Measurements from ENCODE around the gene SEMA3D.

DNA sequence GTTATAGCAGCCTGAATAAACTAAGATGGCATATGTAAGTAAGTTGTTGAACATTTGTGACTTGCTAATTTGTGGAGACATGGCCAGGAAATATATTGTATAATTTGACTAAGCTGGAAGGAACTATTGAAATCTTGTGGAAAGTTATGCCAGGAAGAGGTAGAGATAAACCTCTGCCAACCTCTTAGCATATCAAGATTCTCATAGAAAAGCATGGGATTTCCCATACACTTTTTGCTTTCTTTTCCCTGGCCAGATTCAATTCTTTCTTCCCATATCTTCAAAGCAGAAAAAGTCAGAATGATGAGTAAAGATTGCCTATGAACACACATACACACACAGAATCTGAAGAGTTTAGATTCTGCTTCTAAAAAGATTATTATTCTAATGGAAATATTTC is 216.2 kb downstream of the SEMA3D start:
- TF ChIP-seq CREB1 (CRISPR knock-in tag; IDR thresholded peaks at IDR 0.05; ENCODE audit: low read depth) (no peak), JUNB (IDR thresholded peaks at IDR 0.05; ENCODE audit: unreplicated experiment) (no peak), POLR2AphosphoS5 (IDR thresholded peaks at IDR 0.05; ENCODE audit: low read depth) (no peak), EZH2 (IDR thresholded peaks at IDR 0.05; ENCODE audit: low read depth, unreplicated experiment) (no peak), ETS1 (IDR thresholded peaks at IDR 0.05) (no peak)
- TF ChIP-seq, protein P1, sequence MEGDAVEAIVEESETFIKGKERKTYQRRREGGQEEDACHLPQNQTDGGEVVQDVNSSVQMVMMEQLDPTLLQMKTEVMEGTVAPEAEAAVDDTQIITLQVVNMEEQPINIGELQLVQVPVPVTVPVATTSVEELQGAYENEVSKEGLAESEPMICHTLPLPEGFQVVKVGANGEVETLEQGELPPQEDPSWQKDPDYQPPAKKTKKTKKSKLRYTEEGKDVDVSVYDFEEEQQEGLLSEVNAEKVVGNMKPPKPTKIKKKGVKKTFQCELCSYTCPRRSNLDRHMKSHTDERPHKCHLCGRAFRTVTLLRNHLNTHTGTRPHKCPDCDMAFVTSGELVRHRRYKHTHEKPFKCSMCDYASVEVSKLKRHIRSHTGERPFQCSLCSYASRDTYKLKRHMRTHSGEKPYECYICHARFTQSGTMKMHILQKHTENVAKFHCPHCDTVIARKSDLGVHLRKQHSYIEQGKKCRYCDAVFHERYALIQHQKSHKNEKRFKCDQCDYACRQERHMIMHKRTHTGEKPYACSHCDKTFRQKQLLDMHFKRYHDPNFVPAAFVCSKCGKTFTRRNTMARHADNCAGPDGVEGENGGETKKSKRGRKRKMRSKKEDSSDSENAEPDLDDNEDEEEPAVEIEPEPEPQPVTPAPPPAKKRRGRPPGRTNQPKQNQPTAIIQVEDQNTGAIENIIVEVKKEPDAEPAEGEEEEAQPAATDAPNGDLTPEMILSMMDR (conservative IDR thresholded peaks at IDR 0.05; ENCODE audit: low read depth in 2 of 2) = no peak
- TF ChIP-seq, protein P2, sequence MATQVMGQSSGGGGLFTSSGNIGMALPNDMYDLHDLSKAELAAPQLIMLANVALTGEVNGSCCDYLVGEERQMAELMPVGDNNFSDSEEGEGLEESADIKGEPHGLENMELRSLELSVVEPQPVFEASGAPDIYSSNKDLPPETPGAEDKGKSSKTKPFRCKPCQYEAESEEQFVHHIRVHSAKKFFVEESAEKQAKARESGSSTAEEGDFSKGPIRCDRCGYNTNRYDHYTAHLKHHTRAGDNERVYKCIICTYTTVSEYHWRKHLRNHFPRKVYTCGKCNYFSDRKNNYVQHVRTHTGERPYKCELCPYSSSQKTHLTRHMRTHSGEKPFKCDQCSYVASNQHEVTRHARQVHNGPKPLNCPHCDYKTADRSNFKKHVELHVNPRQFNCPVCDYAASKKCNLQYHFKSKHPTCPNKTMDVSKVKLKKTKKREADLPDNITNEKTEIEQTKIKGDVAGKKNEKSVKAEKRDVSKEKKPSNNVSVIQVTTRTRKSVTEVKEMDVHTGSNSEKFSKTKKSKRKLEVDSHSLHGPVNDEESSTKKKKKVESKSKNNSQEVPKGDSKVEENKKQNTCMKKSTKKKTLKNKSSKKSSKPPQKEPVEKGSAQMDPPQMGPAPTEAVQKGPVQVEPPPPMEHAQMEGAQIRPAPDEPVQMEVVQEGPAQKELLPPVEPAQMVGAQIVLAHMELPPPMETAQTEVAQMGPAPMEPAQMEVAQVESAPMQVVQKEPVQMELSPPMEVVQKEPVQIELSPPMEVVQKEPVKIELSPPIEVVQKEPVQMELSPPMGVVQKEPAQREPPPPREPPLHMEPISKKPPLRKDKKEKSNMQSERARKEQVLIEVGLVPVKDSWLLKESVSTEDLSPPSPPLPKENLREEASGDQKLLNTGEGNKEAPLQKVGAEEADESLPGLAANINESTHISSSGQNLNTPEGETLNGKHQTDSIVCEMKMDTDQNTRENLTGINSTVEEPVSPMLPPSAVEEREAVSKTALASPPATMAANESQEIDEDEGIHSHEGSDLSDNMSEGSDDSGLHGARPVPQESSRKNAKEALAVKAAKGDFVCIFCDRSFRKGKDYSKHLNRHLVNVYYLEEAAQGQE (IDR thresholded peaks at IDR 0.05; ENCODE audit: unreplicated experiment) = no peak

All from GM23338 (cell line).